ENCODE results near the gene MRPS25. TPM values are rescaled to one million over a fixed set of nuclear protein-coding genes. Genes with fewer than 3 reads are reported as not detected.

The MRPS25 gene
- total and polyA plus RNA-seq, 7 donors, result 25.8 to 86.1 (median 44.5) TPM

GRCh38 chr3:15055019-15055557, 10.0 kb downstream of the MRPS25 start:
- DNase-seq, result no peak
- no peak overlapping the region for H3K4me3 ChIP-seq
- no peaks in the 10 kb centered on the region for H3K4me1 ChIP-seq
- intact Hi-C loops (cut with DNase I), result no loop called here
- H3K9me3 ChIP-seq, result no peaks in the 10 kb centered on the region
- peaks cover 10 to 75% (median 26%) of the 10 kb centered on the region in 4 donors for H3K36me3 ChIP-seq
- H3K27me3 ChIP-seq, result no peaks in the 10 kb centered on the region
- 69 to 93% methylated on average over 8 of the region's 8 CpGs for WGBS, 2 donors
- no peak overlapping the region for H3K27ac ChIP-seq
- no peak for TF ChIP-seq CTCF (IDR thresholded peaks at IDR 0.05)
- TF ChIP-seq POLR2A (IDR thresholded peaks at IDR 0.05), result no peak
- TF ChIP-seq EP300 (IDR thresholded peaks at IDR 0.05), result no peak
- TF ChIP-seq POLR2AphosphoS5 (IDR thresholded peaks at IDR 0.05), result no peak

GRCh38 chr3:15053541-15053940, 11.6 kb downstream of the MRPS25 start:
- intact Hi-C loops (cut with DNase I), result no loop called here
- no peak for TF ChIP-seq POLR2AphosphoS5 (IDR thresholded peaks at IDR 0.05)
- TF ChIP-seq POLR2A (IDR thresholded peaks at IDR 0.05), result no peak
- TF ChIP-seq CTCF (IDR thresholded peaks at IDR 0.05), result no peak
- no peak for TF ChIP-seq EP300 (IDR thresholded peaks at IDR 0.05)
- 93 to 97% methylated on average over 4 of the region's 4 CpGs for WGBS, 2 donors

GRCh38 chr3:15052335-15053242, 12.5 kb downstream of the MRPS25 start:
- H3K27ac ChIP-seq, result no peak overlapping the region
- no peak for DNase-seq
- intact Hi-C loops (cut with DNase I), result no loop called here
- no peaks in the 10 kb centered on the region for H3K9me3 ChIP-seq
- WGBS, 2 donors, result 93 to 94% methylated on average over 14 of the region's 14 CpGs
- H3K36me3 ChIP-seq, result peaks cover 0 to 83% (median 25%) of the 10 kb centered on the region in 4 donors
- no peaks in the 10 kb centered on the region for H3K27me3 ChIP-seq
- H3K4me3 ChIP-seq, result no peak overlapping the region
- no peaks in the 10 kb centered on the region for H3K4me1 ChIP-seq
- no peak for TF ChIP-seq POLR2A (IDR thresholded peaks at IDR 0.05)
- no peak for TF ChIP-seq POLR2AphosphoS5 (IDR thresholded peaks at IDR 0.05)

More at GRCh38 chr3:15053541-15053940, 11.6 kb downstream of the MRPS25 start:
- no peaks in the 10 kb centered on the region for H3K9me3 ChIP-seq
- no peaks in the 10 kb centered on the region for H3K4me1 ChIP-seq
- DNase-seq, result no peak
- H3K4me3 ChIP-seq, result no peak overlapping the region
- H3K27me3 ChIP-seq, result no peaks in the 10 kb centered on the region
- no peak overlapping the region for H3K27ac ChIP-seq
- H3K36me3 ChIP-seq, result peaks cover 3 to 81% (median 27%) of the 10 kb centered on the region in 4 donors

GRCh38 chr3:15051531-15051930, 13.6 kb downstream of the MRPS25 start:
- H3K9me3 ChIP-seq, result no peaks in the 10 kb centered on the region
- peaks cover 0 to 83% (median 29%) of the 10 kb centered on the region in 4 donors for H3K36me3 ChIP-seq
- DNase-seq, result no peak
- 68 to 86% methylated on average over 1 of the region's 1 CpG for WGBS, 2 donors
- intact Hi-C loops (cut with DNase I), result no loop called here
- no peak for TF ChIP-seq POLR2A (IDR thresholded peaks at IDR 0.05)
- TF ChIP-seq CTCF (IDR thresholded peaks at IDR 0.05), result peak in 1 of 4 experiments; percentile 26
- no peak for TF ChIP-seq EP300 (IDR thresholded peaks at IDR 0.05)
- H3K4me1 ChIP-seq, result no peaks in the 10 kb centered on the region
- H3K27me3 ChIP-seq, result no peaks in the 10 kb centered on the region
- H3K4me3 ChIP-seq, result no peak overlapping the region
- no peak overlapping the region for H3K27ac ChIP-seq

- no peaks in the 10 kb centered on the region for H3K27me3 ChIP-seq
- peaks cover 0 to 90% (median 32%) of the 10 kb centered on the region in 4 donors for H3K36me3 ChIP-seq
- no peak for TF ChIP-seq CTCF (IDR thresholded peaks at IDR 0.05)
- TF ChIP-seq POLR2AphosphoS5 (IDR thresholded peaks at IDR 0.05), result no peak
- no peak for TF ChIP-seq POLR2A (IDR thresholded peaks at IDR 0.05)
- intact Hi-C loops (cut with DNase I), result no loop called here
- no peaks in the 10 kb centered on the region for H3K4me1 ChIP-seq
- no peak overlapping the region for H3K4me3 ChIP-seq
- no peak overlapping the region for H3K27ac ChIP-seq
- 58 to 73% methylated on average over 3 of the region's 3 CpGs for WGBS, 2 donors
- no peaks in the 10 kb centered on the region for H3K9me3 ChIP-seq
- DNase-seq, result no peak
Observed at GRCh38 chr3:15050405-15051092, 14.6 kb downstream of the MRPS25 start.
